ENCODE measurements around the gene HDDC2.

The HDDC2 gene

DNA sequence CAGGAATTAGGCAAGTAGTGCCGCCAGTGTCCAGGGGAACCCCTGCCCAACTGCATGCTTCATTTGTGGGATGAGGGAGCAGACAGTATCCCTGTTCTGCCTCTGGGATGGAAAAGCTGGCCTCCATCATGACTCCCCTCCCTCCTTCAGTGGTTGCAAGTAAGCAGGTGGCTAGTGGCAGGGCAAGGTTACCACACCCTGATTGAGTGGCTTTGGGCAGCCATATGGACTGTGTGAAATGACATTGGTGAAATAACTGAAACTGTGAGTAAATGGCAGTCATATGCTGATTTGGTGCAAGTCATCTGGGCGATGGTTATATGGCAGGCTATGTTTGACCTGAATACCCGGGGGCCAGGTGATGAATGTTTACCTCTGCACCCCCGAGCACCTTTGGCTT lies 33.0 kb downstream of the HDDC2 start:
- DNase-seq: no peak

DNA sequence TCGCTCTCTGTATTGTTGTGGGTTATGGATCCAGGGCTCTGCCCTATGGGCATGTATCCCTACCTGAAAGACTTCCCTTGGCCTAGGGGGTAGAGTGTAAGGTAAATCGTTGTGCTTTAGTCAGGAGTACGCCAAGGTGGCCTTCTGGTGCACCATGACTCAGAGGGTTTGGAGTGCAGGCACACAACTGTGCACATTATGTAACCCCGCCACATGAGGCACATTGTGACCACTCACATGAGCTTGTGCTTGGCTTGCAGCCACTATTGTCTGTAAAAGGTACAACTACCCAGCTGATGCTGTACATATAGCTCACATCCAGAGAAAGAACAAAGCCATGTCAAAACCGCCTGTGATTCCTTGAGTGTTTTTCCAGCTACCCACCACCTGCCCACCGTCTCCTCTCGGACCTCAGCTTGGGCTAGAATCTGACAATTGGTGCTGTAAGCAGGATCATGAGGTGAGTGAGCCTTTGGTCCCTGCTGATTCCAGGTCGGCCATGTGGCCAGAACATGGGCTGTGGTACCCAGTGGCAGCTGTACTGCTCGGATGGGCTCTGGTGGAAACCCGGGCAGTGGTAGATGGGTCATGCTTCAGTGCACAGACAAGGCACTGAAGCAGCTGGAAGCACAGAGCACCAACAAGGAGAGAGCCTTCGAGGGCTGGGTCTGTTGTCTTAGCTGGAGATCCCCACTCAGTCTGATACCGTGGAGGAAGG lies 33.8 kb downstream of the HDDC2 start:
- no peak for DNase-seq

DNA sequence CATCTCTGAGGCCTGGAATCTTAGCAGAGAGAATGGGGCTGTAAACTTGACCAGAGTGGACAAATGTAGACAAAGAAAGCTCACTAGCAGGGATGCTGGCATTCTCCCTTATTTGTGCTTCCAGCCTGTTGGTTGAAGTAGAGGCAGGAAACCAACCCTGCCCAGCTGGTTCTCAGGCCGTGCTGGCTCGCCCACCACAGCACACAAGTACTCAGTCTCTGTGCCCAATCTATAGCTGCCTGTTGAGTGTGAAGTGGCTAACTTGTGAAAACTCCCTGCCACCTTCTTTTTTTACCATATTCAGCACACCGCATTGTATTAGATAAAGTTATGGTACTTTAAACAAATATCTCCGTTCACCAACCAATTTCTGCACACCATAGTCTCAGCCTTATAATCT lies 37.3 kb downstream of the HDDC2 start:
- DNase-seq: no peak

GRCh38 chr6:125262016-125263013 lies 39.5 kb downstream of the HDDC2 start:
- DNase-seq: no peak

GRCh38 chr6:125259354-125259736 lies 42.4 kb downstream of the HDDC2 start:
- DNase-seq: no peak

- no peak for DNase-seq
These were observed 43.0 kb downstream of the HDDC2 start for GRCh38 chr6:125258651-125259353.

- no peak for DNase-seq
These were observed 44.4 kb downstream of the HDDC2 start for GRCh38 chr6:125257351-125257750.

- no peak for DNase-seq
These were observed 46.6 kb downstream of the HDDC2 start for GRCh38 chr6:125255201-125255600.

GRCh38 chr6:125254321-125254720 lies 47.4 kb downstream of the HDDC2 start:
- DNase-seq: no peak

GRCh38 chr6:125253881-125254280 lies 47.9 kb downstream of the HDDC2 start:
- DNase-seq: no peak

DNA sequence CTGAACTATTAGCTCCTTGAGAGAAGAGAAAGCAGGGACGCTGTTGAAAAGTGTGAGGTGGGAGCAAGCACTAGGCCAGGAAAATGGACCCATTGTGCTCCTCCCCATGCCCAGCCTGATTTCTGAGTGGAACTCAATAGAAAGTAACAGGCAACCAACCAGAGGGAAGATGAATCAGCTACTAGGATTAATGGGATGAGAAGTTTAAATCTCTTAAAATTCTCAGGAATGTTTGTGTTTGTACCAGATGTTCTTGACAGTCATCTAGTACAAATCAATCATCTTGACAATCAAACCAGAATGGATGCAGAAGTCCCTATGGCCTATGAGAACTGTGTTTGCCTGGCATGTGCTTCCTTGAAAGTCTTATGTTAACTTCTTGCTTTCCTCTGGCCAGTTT lies 48.9 kb downstream of the HDDC2 start:
- DNase-seq: no peak

DNA sequence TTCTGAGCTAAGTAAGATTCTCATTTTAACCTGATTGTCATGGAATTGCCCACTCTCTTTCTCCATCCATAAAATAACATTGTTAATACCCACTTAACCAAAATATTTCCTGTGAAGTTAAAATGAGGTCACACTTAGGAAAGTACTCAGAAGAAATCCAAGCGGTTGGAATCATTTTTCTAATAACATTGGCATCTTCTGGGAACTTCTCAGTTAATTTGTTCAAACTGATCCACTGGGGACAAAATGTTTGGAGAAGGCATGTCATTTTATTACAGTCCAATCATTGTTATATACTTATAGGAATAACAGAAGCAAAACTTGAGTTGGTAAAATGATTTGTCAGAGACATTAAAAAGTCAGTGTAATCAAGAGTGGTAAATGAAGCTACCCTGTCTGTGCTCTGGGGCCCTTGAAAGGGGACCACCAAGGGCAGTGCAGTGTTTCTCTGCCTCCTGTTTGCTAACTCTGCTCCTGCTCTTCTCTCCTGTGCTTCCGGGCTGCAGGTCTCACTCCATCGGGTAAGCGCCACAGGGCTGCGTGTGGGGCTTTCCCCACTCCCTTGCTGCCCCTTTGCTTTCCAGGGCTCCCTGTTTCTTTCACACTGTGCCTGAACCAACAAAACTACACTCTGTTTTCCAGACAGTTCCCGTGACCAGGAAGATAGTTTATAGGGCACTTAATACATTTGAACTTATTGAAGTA lies 50.1 kb downstream of the HDDC2 start:
- no peak for DNase-seq

- DNase-seq: no peak
These were observed 51.3 kb downstream of the HDDC2 start for GRCh38 chr6:125250511-125250910.

- no peak for DNase-seq
These were observed 53.6 kb downstream of the HDDC2 start for GRCh38 chr6:125248136-125248535.

DNA sequence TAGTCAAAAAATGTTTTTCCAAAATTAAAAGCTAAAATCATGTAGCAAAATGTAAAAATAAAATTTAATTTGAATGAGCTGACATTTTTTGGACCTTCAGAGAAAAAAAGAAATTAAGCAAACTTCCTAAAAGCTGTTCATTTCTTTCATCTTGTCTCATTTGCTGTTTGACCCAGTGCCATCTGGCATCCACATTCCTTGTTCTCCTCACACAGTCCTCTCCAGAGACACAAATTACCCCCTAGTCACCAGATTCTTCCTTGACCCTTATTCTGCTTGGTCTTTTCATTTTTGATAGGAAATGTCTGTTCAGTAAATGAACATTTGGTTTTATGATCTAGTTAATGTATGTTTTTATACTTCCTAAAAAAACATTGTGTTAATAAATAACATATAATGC lies 55.2 kb downstream of the HDDC2 start:
- no peak for DNase-seq

GRCh38 chr6:125245523-125246264 lies 56.1 kb downstream of the HDDC2 start:
- no peak for DNase-seq

DNA sequence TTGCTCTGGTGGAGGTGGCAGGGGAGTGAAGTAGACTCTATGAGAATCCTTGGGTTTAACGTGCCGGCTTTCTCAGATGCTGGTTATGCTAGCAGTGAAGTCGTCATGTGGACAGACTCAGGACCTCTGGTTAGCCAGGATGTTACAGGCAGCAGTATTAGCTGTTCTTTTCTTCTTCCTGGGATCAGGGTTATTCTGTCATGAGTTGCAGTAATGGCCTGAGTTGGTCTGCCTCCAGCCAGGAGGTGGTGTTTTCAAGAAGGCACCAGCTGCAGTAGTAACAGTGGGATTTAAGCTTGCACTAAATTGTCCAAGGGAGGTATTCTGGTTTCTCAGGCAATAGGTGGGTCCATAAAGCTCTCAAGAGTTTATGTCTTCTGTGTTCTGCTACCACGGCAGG lies 56.7 kb downstream of the HDDC2 start:
- DNase-seq: no peak

- DNase-seq: no peak
These were observed 64.0 kb downstream of the HDDC2 start for GRCh38 chr6:125237764-125238163.

GRCh38 chr6:125236536-125237327 lies 65.0 kb downstream of the HDDC2 start:
- DNase-seq: no peak

DNA sequence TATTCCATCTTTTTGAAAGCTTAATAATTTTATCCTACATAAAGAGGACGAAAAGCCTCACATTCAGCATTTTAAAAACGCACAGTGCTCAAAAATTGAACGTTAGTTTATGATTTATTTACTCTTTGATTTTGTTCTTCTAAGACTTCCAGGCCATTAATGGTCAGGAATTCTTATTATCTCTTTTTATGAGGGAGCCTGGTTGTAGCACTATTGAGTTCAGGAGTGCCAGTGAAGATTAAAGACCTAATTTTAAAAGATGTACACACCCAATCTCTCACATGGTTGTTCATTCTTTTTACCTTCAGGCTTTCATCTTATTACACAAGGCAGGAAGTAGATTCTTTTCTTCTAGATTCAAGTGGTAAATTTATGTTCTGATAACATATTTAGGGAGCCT lies 68.6 kb downstream of the HDDC2 start:
- no peak for DNase-seq

GRCh38 chr6:125232466-125232865 lies 69.3 kb downstream of the HDDC2 start:
- DNase-seq: no peak

Data from NCI-H2029 treated with DMSO at 0.1 percent for 48 hours (cell line).